ENCODE measurements around the gene SENP6. TPM values are rescaled to one million over a fixed set of nuclear protein-coding genes. Genes with fewer than 3 reads are reported as not detected.
"Not testable (repeated sequence)": the region's sequence is repeated elsewhere in the genome, so short reads cannot be mapped to it uniquely, and the experiment has no call there.

Gene SENP6
- total RNA-seq, 4 donors from 2014 or later: 108 to 192 (median 128) TPM

DNA sequence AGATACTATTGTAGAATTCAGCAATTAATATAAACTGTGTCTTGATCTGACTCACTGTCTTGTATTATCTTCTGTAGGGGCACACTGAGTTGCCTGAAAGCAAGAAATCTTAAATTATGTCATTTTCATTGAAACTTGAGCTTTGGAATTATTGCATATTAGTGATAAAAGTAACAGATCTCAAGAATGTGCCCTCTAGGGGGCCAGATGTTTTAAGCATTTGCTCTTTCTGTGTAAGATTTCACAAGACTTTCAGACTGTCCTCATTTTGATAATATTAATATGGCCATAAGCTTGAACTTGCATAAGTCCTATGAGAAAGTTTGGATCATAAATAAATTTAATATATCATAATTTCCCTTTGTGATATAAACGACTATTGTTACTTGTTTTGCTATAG, 91.9 kb downstream of the SENP6 start:
- Histone ChIP-seq H3K4me3 (no peak overlapping the region), H3K4me1 (no peaks in the 10 kb centered on the region), H3K27ac (no peak overlapping the region), H3K9me3 (no peaks in the 10 kb centered on the region), H3K27me3 (no peaks in the 10 kb centered on the region), H3K36me3 (peaks cover 5 to 89% of the 10 kb centered on the region in 2 donors)
- no peak for ATAC-seq
- WGBS, 2 donors (ENCODE audit: low coverage in 1 of 2): 91 to 100% methylated on average over 1 of the region's 1 CpG
- no peak for TF ChIP-seq POLR2A (IDR thresholded peaks at IDR 0.05)
- TF ChIP-seq EP300 (IDR thresholded peaks at IDR 0.05): no peak
- TF ChIP-seq POLR2AphosphoS5 (IDR thresholded peaks at IDR 0.05): no peak
- TF ChIP-seq, protein P1, sequence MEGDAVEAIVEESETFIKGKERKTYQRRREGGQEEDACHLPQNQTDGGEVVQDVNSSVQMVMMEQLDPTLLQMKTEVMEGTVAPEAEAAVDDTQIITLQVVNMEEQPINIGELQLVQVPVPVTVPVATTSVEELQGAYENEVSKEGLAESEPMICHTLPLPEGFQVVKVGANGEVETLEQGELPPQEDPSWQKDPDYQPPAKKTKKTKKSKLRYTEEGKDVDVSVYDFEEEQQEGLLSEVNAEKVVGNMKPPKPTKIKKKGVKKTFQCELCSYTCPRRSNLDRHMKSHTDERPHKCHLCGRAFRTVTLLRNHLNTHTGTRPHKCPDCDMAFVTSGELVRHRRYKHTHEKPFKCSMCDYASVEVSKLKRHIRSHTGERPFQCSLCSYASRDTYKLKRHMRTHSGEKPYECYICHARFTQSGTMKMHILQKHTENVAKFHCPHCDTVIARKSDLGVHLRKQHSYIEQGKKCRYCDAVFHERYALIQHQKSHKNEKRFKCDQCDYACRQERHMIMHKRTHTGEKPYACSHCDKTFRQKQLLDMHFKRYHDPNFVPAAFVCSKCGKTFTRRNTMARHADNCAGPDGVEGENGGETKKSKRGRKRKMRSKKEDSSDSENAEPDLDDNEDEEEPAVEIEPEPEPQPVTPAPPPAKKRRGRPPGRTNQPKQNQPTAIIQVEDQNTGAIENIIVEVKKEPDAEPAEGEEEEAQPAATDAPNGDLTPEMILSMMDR (IDR thresholded peaks at IDR 0.05): no peak

DNA sequence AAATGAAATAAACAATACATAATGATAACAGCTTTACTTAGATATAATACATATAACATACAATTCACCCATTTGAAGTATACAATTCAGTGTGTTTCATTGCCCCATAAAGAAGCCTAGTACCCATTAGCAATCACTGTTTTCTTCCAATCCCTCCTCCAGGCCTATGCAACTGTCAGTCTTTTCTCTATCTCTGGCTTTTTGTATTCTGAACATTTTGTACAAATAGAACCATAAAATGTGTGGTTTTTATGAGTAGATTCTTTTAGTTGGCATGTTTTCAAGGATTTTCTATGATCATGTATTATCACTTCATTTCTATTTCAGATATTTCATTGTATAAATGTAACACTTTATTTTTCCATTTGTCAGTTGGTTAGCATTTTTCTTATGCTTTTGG, 92.7 kb downstream of the SENP6 start:
- Histone ChIP-seq H3K4me1 (no peaks in the 10 kb centered on the region), H3K9me3 (no peaks in the 10 kb centered on the region), H3K27me3 (no peaks in the 10 kb centered on the region), H3K27ac (no peak overlapping the region), H3K36me3 (peaks cover 5 to 89% of the 10 kb centered on the region in 2 donors), H3K4me3 (no peak overlapping the region)
- ATAC-seq: no peak
- TF ChIP-seq POLR2AphosphoS5 (IDR thresholded peaks at IDR 0.05) (no peak), EP300 (IDR thresholded peaks at IDR 0.05) (no peak), POLR2A (IDR thresholded peaks at IDR 0.05) (no peak)
- TF ChIP-seq, protein P1 (IDR thresholded peaks at IDR 0.05): no peak

DNA sequence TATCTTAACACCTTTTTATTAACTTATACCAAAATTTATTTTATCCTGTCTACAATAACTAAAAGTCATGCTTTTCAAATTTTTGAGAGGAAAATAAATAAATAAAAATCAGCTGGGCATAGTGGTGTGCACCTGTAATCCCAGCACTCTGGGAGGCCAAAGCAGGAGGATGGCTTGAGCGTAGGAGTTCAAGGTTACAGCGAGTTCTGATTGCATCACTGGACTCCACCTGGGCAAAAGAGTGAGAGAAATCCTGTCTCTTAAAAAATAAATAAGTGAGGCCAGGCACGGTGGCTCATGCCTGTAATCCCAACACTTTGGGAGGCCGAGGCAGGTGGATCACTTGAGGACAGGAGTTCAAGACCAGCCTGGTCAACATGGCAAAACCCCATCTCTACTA, 106.7 kb downstream of the SENP6 start:
- 96% methylated on average over 3 of the region's 4 CpGs; no CpG with 5 or more reads in 1 of the 2 donors for WGBS, 2 donors (ENCODE audit: low coverage in 1 of 2)
- not testable (repeated sequence) for H3K9me3 ChIP-seq, H3K27ac ChIP-seq, H3K4me1 ChIP-seq, ATAC-seq, H3K4me3 ChIP-seq, H3K27me3 ChIP-seq
- peaks cover 0 to 65% of the 10 kb centered on the region in 2 donors for H3K36me3 ChIP-seq

DNA sequence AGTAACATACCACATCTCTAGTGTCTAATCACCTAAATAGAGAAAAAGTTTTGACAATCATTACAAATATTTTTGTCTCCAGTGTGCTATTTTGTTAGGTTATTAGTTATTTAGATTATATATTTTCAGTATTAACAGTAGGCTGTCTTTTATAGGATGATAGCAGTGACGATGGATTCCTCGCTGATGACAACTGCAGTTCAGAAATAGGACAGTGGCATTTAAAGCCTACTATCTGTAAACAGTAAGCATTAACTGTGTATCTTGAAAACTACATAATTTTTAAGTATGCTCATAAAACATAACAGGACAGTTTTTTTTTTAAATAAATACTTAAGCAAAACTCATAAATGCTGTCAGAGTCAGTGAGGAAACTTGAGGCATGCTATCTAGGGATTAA, 109.5 kb downstream of the SENP6 start:
- Histone ChIP-seq H3K27ac (no peak overlapping the region), H3K9me3 (no peaks in the 10 kb centered on the region), H3K4me3 (no peak overlapping the region), H3K27me3 (no peaks in the 10 kb centered on the region), H3K36me3 (peaks cover 0 to 78% of the 10 kb centered on the region in 2 donors), H3K4me1 (no peaks in the 10 kb centered on the region)
- ATAC-seq: no peak
- TF ChIP-seq, protein P1 (IDR thresholded peaks at IDR 0.05): no peak
- no peak for TF ChIP-seq POLR2A (IDR thresholded peaks at IDR 0.05)
- TF ChIP-seq EP300 (IDR thresholded peaks at IDR 0.05): no peak
- TF ChIP-seq POLR2AphosphoS5 (IDR thresholded peaks at IDR 0.05): no peak
- WGBS, 2 donors (ENCODE audit: low coverage in 1 of 2): 82 to 88% methylated on average over 2 of the region's 2 CpGs

DNA sequence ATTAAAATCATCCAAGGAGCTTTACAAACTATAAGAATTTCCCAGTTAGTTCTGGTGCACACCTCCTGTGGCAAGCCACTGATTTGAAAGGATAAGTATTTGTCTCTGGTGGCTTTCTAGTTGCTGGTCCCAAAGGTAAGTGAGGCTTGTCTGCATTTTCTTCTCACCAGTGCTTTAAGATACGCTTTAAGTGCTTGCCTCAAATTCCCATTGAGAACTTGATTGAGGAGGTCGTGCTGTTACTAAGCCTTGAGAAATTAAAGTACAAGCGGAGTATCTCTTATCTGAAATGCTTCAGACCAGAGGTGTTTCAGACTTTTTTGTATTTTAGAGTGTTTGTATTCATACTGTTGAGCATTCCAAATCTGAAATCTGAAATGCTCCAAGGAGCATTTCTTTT, 117.5 kb downstream of the SENP6 start:
- WGBS, 2 donors (ENCODE audit: low coverage in 1 of 2): 87 to 97% methylated on average over 3 of the region's 3 CpGs
- no peak overlapping the region for H3K4me3 ChIP-seq
- no peak overlapping the region for H3K27ac ChIP-seq
- H3K36me3 ChIP-seq: peaks cover 0 to 38% of the 10 kb centered on the region in 2 donors
- ATAC-seq: no peak
- no peaks in the 10 kb centered on the region for H3K4me1 ChIP-seq
- no peaks in the 10 kb centered on the region for H3K27me3 ChIP-seq
- no peak for TF ChIP-seq POLR2AphosphoS5 (IDR thresholded peaks at IDR 0.05)
- TF ChIP-seq POLR2A (IDR thresholded peaks at IDR 0.05): no peak
- H3K9me3 ChIP-seq: no peaks in the 10 kb centered on the region

DNA sequence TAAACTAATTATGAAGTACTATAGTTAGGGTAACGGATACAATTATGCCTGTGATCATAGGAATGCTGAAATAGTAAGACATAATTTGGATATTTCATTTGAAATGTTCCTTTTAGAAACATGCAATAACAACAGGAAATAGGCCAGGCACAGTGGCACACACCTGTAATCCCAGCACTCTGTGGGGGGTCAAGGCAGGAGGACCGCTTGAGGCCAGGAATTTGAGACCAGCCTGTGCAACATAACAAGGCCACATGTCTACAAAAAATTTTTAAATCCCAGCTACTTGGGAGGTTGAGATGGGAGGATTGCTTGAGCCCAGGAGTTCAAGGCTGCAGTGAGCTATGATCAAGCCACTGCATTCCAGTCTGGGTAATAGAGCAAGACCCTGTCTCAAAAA, 121.7 kb downstream of the SENP6 start:
- H3K9me3 ChIP-seq: no peaks in the 10 kb centered on the region
- H3K27me3 ChIP-seq: no peaks in the 10 kb centered on the region
- 85 to 100% methylated on average over 1 to 2 of the region's 2 CpGs for WGBS, 2 donors (ENCODE audit: low coverage in 1 of 2)
- H3K4me1 ChIP-seq: no peaks in the 10 kb centered on the region
- no peak for TF ChIP-seq POLR2AphosphoS5 (IDR thresholded peaks at IDR 0.05)
- TF ChIP-seq EP300 (IDR thresholded peaks at IDR 0.05): no peak
- TF ChIP-seq, protein P1 (IDR thresholded peaks at IDR 0.05): no peak
- TF ChIP-seq POLR2A (IDR thresholded peaks at IDR 0.05): no peak
- H3K27ac ChIP-seq: no peak overlapping the region
- ATAC-seq: no peak
- peaks cover 0 to 8% of the 10 kb centered on the region in 2 donors for H3K36me3 ChIP-seq
- no peak overlapping the region for H3K4me3 ChIP-seq

Data from gastroesophageal sphincter (tissue), 4 donors.